GM12801 (cell line): ENCODE data around the gene TWSG1.

Experiments
- TF ChIP-seq, protein P1 (sequence below): IDR thresholded peaks from one replicate; pipeline ENCODE4 v1.5.1; 2011; ENCODE audit warnings: control low read depth; ENCODE audit not compliant: insufficient read length; ENCODE audit errors: extremely low read depth

TWSG1 gene

GRCh38 chr18:9334329-9334972 lies at the start of gene TWSG1:
TWSG1 (plus strand) TSS chr18:9334773; CDS start chr18:9337230, 2,457 bp downstream.
- TF ChIP-seq, protein P1, sequence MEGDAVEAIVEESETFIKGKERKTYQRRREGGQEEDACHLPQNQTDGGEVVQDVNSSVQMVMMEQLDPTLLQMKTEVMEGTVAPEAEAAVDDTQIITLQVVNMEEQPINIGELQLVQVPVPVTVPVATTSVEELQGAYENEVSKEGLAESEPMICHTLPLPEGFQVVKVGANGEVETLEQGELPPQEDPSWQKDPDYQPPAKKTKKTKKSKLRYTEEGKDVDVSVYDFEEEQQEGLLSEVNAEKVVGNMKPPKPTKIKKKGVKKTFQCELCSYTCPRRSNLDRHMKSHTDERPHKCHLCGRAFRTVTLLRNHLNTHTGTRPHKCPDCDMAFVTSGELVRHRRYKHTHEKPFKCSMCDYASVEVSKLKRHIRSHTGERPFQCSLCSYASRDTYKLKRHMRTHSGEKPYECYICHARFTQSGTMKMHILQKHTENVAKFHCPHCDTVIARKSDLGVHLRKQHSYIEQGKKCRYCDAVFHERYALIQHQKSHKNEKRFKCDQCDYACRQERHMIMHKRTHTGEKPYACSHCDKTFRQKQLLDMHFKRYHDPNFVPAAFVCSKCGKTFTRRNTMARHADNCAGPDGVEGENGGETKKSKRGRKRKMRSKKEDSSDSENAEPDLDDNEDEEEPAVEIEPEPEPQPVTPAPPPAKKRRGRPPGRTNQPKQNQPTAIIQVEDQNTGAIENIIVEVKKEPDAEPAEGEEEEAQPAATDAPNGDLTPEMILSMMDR, result no peak

GRCh38 chr18:9285604-9286003 lies 49.0 kb upstream of the TWSG1 start:
- TF ChIP-seq, protein P1, result no peak

DNA sequence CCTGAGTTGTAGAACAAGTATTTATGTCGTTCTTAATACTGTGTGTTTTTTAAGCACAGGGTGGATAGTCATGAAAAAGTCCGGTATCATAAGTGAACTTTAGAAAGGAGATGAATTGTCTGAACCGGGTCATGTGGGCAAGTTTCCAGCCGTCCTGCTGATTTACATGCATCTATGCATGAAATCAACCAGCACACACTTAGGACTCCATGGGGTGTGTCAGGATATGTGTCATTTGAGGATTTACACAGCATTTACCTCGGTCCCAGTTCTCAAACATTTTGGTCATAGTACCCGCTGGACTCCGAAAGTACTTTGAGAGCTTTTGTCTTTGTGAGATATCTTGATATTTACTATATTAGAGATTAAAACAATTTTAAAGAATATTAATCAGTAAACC lies 47.5 kb upstream of the TWSG1 start:
- TF ChIP-seq, protein P1, result no peak

- TF ChIP-seq, protein P1, result no peak
Measured at GRCh38 chr18:9289698-9290097, 44.9 kb upstream of the TWSG1 start.

DNA sequence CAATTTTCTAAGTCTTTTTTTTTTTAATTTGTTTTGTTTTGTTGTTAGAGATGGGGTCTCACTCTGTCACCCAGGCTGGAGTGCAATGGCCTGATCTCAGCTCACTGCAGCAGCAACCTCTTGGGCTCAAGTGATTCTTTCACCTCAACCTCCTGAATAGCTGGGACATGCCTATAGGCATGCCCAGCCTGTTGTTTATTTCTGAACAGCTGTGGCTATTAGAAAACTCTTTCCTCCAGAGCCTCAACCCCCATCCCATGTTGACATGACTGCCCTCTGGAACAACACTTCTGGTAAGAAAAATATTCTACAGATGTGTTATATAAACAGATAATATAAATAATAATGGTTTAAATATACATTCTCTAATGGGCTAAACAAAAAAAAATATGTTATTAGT lies 44.4 kb upstream of the TWSG1 start:
- TF ChIP-seq, protein P1, result no peak

- TF ChIP-seq, protein P1, result no peak
Measured at GRCh38 chr18:9292047-9292446, 42.5 kb upstream of the TWSG1 start.

DNA sequence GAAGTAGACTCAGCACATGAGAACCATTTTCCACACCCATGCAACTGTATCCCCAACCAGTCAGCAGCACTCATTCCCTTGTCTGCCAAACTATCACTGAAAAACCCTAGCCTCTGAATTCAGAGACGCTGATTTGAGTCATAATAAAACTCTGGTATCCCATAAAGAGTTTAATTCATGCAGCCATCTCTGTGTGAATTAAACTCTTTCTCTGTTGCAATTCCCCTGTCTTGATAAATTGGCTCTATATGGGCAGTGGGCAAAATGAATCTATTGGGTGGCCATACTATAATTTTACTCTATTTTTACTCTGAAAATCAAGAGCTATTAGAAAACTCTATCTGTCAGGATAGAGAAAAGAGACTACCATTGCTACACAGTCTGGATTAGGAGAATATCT lies 40.6 kb upstream of the TWSG1 start:
- TF ChIP-seq, protein P1, result no peak
